Dermis microvascular lymphatic vessel endothelial cell (primary cell): ENCODE results near the gene NCKAP5. TPM values are rescaled to one million over a fixed set of nuclear protein-coding genes. Genes with fewer than 3 reads are reported as not detected.
"Not testable (repeated sequence)": the region's sequence is repeated elsewhere in the genome, so short reads cannot be mapped to it uniquely, and the experiment has no call there.

ENCODE experiments used
- DNase-seq, 2 donors: peaks; one replicate each; pipeline versions ENCODE4 v3.0.0 to v3.0.0-alpha.2; 2010; ENCODE audit warnings: low read depth in 2 of 2
- total RNA-seq: library from RNA; depleted of rRNA; stranded (reverse); fragments of >200 nt; gene quantifications from 2 replicates; pipeline ENCODE4 v1.2.1, GENCODE V29; 2014

NCKAP5 gene
- total RNA-seq, 1 donor from 2014 or later: under 0.01 TPM

- DNase-seq: no peak
Observed at GRCh38 chr2:132725748-132726147, 842.5 kb downstream of the NCKAP5 start.

DNA sequence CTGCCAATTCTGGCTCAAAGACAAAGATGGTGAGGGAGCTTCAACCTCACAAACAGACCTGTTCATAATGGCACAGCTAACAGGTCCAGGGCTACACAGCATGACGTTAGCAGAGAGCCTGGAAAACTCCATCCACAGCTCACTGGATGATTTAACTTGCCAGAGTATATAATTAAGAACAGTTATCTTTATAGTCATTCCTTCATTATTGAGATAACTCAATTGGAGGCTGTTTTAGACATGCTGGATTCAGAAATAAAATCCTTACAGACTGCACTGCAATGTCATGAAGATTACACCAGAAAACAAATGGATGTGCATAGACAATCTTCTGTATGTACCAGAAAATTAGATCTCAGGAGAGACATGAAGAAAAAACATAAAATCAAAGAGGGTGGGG is 843.1 kb downstream of the NCKAP5 start:
- DNase-seq: no peak

DNA sequence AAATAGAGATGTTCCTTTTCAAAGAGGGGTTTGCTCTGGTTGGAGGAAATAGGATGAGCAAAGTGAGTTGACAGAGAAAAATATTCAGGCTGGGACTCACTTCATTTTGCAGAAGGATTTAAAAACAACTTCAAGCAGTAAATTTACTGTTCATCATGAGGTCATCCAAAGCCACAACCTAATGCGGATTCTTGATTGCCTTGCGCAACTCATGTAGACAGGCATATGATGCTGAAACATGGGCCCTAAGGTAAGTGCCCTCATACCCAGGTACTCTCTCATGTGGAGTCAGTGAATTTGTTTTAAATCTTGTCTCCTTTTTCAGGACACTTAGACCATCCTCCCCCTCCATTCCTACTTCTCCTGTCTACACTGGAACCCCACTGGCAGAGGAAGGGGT is 846.3 kb downstream of the NCKAP5 start:
- no peak for DNase-seq

- no peak for DNase-seq
Observed at GRCh38 chr2:132720393-132720792, 847.9 kb downstream of the NCKAP5 start.

GRCh38 chr2:132719480-132719879 is 848.8 kb downstream of the NCKAP5 start:
- no peak for DNase-seq

DNA sequence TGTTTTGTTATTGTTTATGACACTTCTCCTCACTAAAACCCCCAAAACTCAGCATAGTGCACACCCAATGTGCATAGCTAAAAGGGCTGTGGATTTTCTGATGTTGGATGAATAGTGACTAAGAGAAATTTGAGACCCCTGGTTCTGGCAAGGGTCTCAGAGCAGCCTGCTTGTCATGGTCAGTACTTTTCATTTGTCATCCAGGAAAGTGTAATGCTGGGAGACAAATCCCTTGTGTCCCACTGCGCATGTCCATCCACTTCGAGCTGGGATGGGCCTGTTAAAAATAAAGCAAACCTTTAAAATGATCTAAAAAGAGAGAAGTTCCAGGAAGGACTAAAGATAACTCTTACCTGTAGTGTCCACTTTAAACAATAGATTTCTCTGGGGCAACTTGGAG is 851.3 kb downstream of the NCKAP5 start:
- no peak for DNase-seq

- no peak for DNase-seq
Observed at GRCh38 chr2:132715386-132716351, 852.6 kb downstream of the NCKAP5 start.

DNA sequence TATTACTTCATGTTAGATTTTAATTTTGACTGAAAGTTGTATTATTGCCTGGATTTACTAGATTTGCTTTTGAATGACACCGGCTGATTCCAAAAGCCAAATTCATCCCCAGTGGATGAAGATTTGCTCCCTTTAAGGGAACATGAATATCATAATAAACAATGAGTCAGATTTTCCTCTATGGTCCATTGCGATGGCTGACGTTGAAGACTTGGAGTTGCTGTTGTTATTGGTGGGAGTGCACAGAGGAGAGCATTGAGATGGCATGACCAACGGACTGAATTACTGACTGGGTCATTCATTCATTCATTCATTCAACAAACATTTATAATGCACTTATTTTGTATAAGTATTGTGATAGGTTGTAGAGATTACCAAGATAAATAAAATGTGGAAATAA is 864.9 kb downstream of the NCKAP5 start:
- no peak for DNase-seq

GRCh38 chr2:132701810-132702209 is 866.5 kb downstream of the NCKAP5 start:
- no peak for DNase-seq

DNA sequence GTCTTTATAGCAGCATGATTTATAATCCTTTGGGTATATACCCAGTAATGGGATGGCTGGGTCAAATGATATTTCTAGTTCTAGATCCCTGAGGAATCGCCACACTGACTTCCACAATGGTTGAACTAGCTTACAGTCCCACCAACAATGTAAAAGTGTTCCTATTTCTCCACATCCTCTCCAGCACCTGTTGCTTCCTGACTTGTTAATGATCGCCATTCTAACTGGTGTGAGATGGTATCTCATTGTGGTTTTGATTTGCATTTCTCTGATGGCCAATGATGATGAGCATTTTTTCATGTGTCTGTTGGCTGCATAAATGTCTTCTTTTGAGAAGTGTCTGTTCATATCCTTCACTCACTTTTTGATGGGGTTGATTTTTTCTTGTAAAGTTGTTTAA is 868.5 kb downstream of the NCKAP5 start:
- DNase-seq: not testable (repeated sequence)

- DNase-seq: not testable (repeated sequence)
Observed at GRCh38 chr2:132698347-132698746, 869.9 kb downstream of the NCKAP5 start.

DNA sequence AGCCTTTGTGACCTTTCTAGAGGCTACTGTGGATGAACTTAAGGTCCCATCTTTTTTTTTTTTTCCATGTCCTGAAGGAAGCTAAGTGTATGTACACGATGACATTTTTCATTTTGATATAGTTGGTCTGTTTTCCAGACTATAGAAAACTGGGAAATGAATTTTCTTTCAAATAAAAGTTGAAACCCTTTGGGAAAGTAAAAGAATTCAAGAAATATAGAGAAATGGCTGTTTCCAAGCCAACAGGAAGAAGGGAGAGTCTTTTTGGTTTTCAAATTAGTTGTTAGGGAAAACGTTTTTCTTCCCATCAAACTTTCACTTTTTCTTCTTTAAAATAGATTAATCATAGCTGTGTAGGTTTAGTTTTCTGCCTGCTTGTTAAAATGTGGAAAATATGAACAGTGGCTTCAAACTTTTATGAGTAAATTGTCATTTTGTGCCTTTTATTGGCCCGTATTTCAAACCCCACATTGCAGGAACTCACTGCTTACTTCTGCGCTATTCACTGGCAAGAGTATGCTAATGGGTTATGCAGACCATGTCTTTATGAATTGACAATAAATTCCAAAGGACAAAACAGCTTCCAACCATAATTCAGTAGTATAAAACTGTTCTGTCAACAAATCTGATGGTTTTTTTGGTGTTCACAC is 870.6 kb downstream of the NCKAP5 start:
- DNase-seq: no peak

DNA sequence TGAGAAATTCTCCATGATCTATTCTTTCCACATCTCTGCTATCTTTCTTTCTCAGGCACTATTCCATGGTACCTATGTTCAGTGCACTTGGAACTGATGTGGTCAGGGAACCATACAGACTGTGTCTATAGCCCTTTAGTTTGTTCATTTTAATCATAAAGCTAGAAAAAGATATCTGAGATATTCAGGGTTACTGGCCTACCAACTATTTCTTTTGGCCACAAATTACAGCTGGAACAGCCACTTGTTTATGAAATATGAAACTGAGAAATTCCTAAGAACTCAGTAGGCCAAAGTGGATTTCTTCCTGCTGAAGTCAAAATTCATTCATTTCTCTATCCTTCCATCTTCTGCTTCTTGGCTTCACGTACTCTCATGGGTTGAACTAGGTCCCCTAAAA is 875.4 kb downstream of the NCKAP5 start:
- no peak for DNase-seq

GRCh38 chr2:132691556-132691955 is 876.7 kb downstream of the NCKAP5 start:
- DNase-seq: no peak

- no peak for DNase-seq
Observed at GRCh38 chr2:132690664-132691303, 877.5 kb downstream of the NCKAP5 start.

DNA sequence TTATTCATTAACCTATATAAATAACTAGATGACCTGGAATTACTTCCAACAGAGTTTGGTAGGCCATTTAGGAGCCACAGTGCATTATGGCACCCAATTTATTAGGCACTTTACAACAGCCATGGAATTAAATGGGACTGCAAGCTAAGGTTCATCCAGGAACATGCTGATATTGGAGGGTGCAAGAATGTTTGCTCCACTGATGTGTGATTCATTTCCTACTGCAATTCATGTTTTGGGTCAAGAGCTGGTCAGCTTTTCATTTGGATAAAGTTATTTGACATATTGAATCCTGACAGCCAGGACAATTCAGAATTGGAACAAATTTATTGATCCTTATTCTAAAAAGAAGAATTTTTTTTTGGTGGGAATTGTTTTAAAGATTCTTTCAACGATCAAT is 886.5 kb downstream of the NCKAP5 start:
- DNase-seq: no peak

DNA sequence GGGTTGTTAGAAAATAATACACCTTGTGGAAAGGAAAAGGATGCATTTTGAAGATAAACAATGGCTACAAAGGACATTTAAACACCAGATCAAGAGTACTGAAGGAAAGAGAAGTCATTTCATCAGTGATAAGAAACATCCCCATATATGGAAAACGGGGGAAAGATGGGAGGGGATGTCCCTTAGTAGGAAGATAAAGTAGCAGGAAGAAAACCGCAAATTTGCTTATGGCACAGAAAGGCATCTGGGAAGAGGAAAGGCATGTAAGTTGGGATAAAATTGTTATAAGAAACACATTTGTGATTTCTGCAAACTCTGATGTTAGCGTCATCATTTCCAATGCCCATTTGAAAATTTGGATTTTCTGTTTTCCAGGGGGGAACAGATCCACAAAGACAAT is 887.7 kb downstream of the NCKAP5 start:
- no peak for DNase-seq

DNA sequence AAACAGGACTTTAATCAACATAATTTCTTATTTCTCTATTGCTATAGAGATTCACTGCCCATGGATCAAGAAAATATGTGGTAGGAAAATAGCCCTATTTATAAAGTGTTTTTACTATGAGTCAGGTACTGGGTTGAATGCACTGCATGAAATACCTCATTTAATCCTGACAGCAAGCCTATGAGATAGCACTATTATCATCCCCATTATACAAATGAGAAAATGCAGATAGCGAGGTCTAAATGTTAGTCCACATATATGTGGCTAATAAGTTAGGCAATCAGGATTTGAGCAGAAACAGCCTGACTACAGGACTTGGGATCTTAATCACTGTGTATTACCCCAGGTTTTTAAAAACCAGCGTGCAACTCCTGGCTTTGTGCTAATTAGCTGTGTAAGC is 889.8 kb downstream of the NCKAP5 start:
- DNase-seq: no peak

DNA sequence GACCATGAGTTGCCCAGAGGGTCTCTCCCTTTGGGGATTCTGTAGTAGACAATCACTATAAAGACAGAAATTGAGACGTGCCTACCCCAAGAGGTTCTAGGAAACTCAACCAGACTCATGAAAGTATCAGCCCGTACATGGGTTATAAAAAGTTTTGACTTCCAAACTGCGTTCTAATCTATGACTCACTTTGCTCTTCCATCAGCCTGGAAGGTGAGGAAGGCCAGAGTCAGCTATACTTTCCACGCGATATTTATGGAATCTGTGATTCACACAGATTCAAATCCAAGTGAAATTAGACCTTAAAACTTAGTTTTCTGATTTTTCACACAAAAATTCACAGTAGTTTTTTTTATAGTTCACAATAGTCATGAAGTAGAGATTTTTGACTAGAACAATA is 890.6 kb downstream of the NCKAP5 start:
- DNase-seq: no peak

- DNase-seq: no peak
Observed at GRCh38 chr2:132676999-132677398, 891.3 kb downstream of the NCKAP5 start.

- DNase-seq: peak in 1 of 2 donors; percentile 63
Observed at GRCh38 chr2:132671151-132671835, 897.0 kb downstream of the NCKAP5 start.
